SK-MEL-5 (cell line): ENCODE data around the gene LY6G6C. TPM values are rescaled to one million over a fixed set of nuclear protein-coding genes. Genes with fewer than 3 reads are reported as not detected.

Source experiments
- DNase-seq: peaks from one replicate; pipeline ENCODE4 v3.0.0-alpha.2; 2016; ENCODE audit warnings: low read depth, low spot score
- in situ Hi-C: cut with HindIII; loops from 2 replicates; pipeline ENCODE4 v1.10.0; 2016; ENCODE audit warnings: low sequenced_read_pairs, high pct_unique_total_duplicates, low pct_unique_long_range_greater_than_20kb
- total RNA-seq: library from RNA; depleted of rRNA; stranded (reverse); fragments of >200 nt; shearing (Covaris generic); gene quantifications from 2 replicates; pipeline ENCODE4 v1.2.3, GENCODE V29; 2014

LY6G6C gene
- total RNA-seq, 1 experiment from 2014 or later, result not detected

DNA sequence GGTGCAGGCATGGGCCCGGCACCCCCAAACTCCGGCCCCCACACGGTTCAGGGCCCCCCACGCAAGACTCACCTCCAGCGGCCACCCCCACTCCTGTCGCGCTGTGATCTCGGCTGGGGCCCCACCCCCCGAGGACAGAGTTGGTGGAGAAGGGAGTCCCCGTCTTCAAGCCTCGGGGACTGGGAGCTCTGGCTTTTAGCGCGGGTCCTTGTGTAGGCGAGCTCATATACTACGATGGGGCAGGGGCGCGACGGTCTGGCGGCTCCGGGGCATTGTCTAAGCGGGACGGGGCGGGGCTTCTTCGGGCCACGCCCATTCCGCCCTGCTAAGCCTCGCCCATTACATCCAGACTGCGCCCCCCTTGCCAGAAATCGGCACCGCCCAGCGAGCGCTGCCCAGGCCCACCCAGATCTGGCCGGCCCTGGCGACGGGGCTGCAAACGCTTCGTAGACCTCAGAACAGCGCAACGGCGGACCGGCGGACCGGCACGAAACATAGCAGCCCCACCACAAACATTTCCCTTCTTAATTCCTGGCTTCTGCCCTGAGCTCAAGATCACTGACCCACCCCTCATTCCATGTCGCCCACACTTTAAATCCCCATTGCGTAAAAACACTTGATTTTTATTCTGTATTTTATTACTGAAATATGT, 8.6 kb upstream of the LY6G6C start:
- in situ Hi-C loops, result no loop called here

DNA sequence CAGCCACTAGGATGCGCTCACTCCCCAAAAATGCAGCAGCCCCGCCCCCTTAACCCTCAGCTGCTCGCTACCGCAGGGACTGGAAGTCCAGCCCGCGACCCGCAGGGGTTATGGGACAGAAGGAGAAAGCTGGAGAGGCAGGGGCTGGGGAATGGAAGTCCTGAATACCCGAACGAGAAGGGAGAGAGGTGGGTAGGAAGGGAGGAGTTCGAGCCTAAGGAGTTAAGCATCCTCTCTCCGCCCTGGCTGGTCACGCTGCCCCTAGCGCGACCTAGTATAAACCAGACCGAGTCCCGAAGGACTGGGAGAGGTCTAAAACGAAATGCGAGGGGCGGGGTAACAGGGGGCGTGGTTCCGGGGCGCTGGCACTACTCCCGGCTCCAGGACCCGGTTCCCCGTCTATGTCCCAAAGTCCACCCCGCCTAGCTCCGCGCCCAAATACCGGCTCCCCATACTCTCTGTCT, 8.0 kb upstream of the LY6G6C start:
- in situ Hi-C loops, result no loop called here
- peak; percentile 83 for DNase-seq

More for the DNA sequence above, 8.6 kb upstream of the LY6G6C start:
- DNase-seq, result peak; percentile 75

DNA sequence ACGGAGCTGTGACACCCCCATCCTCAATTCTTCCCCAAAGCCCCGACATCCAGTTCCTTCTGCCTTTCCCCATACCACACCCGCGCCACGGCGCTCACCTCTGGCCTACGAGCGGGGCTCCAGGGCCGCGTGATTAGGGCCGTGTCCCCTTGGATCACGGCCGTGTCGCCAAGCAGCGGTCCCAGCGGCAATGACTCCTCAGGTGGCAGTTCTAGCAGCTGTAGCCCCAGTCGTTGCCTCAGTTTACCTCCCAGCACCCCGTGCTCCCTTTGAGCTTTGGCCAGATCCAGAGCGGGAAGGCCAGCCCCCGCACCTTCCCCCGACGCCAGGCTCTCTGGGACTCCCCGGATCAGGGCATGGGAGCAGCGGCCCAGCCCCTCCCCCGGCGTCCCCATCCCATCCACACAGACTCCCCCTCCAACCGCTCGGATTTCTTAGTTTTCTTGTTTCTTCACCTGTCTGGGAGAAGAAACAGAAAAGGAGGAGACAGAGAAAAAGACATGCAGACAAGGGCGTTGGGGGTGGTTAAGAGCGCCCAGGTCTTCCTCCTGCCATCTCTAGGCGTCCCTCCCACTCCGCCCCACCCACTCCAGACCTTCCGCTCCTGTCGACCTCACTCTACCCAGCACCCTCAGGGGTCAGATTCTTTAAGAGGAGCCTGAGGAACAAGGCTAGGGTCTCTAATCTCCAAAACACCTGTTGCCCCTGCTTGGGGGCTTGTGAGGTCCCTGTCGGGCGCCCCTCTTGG, 7.4 kb upstream of the LY6G6C start, which contains the start of gene DDAH2:
DDAH2 (minus strand) TSS at position 533 of the 748 bp plus-strand sequence; CDS start at position 395, 138 bp downstream.
- DNase-seq, result no peak
- in situ Hi-C loops, result no loop called here

DNA sequence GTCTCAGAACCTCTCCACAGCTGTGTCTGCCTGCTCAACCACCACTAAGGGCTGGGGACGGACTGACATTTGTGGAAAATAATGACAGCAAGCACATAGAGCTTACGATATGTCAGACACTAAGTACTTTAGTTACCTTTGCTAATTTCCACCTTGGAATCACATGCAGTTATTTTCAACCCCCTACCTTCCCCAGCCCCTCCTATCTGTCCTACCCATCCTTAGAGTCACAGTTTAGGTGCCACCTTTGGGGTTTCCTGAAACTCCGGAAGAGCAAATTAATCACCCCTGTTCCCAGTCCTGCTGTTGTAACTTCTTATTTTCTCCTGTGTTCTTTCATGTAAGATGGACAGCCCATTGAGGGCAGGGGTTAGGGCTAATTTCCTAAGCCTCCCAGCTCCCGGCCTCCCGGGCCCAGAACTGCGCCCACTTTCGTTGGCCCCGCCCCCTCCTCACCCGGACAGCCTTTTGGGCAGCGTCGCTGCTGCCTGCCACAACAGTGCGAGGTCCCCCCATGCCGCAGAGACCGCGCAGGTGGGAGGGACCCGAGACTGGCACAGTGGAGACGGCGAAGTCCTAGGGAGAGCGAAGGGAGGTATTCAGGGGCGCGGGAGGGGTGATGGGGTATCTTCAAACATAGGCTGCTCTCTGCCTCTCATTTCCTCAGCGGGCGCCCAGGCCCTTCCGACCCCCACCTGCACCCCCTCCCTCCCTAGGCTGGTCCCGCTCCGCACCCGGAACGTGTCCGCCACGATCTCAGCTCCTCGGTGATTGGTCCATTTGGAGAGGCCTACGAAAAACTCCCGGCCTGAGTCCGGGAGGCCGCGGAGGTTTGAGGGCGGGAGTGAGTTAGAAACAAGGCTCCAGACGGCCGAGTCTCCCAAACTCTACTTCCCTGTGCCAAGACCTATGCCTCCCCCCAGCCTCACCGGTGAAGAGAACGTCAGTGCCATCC, 6.4 kb upstream of the LY6G6C start:
- DNase-seq, result no peak
- in situ Hi-C loops, result no loop called here

DNA sequence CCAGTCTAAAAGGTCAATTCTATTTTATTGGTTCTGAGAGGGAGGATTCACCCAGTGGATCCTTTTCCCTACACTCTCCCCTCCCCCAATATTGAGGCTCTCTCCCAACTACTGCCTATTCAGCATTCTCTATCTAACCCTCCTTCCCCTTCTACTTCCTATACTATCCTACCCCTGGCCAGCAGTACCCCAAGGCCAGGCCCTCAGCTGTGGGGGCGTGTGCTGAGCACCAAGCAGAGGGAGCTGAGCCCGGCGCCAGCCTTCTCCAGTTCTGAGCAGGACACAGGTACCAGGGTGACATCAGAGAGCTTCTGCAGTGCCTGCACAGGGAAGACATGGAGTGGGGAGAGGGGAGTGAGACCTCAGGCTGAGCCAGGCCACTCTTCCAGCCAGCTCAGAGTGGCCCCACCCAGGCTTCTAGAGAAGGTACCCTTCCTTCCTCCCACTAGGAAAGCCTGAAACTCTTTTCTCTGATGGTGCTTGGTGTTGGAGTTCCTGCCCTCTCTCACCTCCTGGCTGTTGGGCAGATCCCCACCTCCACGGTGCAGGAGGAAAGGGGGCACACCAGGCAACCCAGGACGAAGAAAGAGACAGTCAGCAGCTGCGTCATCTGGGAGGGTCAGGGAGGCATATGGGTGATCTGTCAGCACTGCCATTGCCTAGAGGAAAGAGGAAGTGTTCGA, 5.6 kb upstream of the LY6G6C start:
- in situ Hi-C loops, result no loop called here
- DNase-seq, result no peak

DNA sequence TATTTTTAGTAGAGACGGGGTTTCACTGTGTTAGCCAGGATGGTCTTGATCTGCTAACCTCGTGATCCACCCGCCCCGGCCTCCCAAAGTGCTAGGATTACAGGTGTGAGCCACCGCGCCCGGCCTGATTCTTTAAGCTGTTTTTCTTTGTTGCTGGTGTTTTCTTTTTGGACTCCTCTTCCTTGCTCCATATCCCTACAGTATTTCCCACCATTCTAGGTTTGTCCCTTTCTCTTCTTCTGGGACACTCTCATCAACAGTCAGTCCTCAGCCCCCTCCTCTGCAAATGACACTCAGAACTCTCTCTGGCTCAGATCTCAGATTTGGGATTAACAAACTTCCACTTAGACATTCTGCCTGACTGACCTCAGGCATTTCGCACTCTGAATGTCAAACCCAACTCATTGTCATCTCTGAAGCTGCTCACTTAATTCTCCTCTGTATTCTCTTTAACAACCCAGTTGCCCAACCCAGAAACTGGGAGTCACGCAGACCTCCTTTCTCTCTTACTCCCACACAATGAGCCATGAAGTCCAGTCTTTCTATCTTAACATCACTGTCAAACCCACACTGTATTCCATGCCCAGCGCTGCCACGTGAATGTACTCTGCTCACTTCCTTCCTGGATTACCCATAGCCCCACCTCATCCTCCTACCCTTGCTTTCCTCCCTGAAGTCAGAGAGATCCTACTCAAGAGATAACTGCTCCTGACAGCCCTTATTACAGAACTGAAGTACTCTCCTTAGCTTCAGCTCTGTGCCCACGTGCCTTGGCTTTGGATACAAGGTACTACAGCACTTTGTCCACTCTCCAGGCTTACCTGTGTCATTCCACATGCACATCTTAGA, 4.2 kb upstream of the LY6G6C start:
- DNase-seq, result peak; percentile 48
- in situ Hi-C loops, result no loop called here

DNA sequence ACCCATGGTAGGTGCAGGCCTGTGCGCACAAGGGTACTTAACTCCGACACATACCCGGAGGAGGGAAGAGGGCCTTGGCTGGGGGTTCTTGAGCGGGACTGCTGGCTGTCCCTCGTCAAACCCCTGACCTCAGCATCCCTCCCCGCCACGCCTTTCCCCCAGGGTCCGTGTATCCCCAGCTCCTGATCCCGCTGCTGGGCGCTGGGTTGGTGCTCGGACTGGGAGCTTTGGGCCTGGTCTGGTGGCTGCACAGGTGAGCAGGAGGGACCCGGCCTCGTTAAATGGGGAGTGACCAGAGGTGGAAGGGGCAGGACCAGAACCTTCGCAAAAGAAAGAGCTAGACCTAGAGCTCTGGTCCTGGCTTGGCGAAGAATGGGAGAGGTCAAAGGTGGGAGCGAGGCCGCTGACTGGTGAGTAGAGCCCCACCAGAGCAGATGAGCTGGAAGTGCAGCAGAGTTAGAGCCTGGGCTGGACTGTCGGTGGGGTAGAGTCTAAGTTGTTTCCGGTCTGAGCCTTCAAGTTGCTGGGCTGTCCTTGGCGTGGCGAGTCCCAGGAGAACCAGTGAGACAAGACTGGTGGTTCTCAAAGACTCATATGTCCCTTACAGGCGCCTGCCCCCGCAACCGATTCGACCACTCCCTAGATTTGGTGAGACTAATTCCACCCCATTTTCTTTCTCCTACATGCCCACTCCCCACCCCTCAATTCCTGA, 2.6 kb upstream of the LY6G6C start:
- in situ Hi-C loops, result no loop called here
- no peak for DNase-seq

DNA sequence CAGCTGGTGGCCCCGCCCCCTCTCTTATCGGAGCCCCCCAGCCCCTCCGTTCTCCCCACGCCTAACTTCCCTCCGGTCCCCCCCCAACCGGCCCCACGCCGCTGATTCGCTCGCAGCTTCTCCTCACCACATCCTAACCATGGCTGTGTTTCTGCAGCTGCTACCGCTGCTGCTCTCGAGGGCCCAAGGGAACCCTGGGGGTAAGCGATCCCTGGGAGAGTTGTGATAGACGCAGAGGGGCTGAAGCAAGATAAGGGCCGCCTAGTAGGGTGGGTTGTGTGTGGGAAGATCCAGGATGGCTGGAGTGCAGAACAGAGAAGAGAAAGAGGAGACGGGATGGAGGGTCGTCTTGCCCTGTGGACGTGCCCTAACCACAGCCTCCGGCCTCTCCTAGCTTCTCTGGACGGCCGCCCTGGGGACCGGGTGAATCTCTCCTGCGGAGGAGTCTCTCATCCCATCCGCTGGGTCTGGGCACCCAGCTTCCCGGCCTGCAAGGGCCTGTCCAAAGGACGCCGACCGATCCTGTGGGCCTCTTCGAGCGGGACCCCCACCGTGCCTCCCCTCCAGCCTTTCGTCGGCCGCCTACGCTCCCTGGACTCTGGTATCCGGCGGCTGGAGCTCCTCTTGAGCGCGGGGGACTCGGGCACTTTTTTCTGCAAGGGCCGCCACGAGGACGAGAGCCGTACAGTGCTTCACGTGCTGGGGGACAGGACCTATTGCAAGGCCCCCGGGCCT, 1.9 kb upstream of the LY6G6C start, which contains the start of gene MPIG6B:
MPIG6B (plus strand) TSS at position 129 of the 735 bp plus-strand sequence; CDS start at position 140, 11 bp downstream.
- no peak for DNase-seq
- in situ Hi-C loops, result no loop called here

DNA sequence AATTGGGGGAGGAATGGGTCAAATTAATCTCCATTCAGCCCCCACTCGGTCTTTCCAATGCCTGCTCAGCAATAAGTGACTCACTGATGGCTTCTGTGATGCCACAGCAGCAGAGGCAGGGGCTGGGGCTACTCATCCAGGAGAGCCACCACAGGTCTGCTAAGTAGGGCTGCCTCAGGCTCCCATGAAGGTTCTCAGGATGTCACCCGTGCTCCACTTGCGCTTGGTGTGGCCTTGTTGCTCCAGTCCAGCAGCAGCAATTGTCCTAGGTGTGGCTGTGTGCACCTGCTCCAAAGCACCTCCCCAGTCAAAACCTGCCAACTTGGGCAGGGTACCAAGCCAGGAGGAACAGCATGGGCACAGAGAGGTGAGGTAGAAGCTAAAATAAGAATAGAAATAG, 627 bp upstream of the LY6G6C start:
- no peak for DNase-seq
- in situ Hi-C loops, result no loop called here

DNA sequence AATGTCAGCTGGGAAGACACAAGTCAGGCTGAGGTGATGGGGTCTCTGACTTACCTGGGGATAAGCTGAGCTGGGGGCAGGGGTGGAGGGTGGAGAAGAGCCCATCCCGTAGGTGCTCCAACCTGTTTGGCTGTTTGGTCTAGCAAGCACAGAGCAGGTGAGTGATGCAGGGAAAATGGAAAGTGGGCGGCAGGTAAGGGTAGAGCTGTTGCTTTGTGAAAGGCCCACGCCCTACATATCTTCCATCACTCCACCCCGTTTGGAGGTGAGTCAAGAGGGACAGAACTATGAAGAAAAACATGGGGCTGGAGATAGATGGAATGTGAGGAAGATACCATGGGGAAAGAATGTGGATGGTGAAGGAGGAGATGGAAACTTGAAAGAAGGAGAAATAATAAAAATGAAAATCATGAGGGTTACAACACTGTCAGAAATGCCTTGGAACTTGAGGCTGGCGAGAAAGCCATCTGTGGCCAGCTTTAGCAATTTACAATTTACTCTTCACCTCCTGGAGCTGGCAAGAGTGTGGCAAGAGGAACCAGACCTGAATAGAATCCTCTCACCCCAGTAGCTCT, 1.3 kb downstream of the LY6G6C start:
- in situ Hi-C loops, result no loop called here
- no peak for DNase-seq

DNA sequence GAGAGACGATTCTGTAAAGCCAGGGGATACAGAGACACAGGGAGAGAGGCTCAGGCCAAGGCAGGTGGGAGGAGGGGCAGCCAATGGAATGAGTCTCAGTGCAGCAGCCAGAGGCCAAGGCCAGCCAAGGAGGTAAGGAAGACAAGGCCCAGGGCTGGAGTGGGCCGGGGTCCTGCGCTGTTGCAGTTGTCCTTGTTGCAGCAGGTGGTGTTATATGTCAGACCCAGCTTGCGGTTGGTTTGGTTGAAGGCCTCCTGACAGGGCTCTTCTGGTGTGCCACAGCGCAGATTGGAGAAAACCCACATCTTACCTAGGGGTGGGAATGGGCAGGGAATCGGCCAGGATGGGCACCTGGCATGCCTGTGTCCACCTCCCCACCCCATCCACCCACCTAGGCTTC, 2.5 kb downstream of the LY6G6C start:
- in situ Hi-C loops, result no loop called here
- DNase-seq, result no peak

DNA sequence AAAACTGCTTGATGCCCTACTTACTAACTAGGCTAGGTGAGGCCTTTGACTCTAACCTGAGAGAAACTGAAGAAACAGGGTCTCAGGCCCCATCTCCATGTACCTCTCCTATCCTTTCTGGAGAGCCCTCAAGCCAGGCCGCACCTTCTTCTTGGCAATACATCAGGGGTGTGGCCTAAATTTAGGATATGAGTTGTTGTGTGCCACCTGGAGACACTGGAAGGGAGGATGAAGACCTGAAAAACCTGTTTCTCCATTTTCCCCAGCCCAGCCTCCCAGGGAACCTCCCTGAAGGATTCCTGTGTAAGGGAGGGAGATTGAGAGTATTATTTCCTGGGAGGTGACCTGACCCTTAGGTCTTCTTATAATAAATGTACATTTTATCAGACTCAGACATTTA, 3.3 kb downstream of the LY6G6C start:
- in situ Hi-C loops, result no loop called here
- no peak for DNase-seq

DNA sequence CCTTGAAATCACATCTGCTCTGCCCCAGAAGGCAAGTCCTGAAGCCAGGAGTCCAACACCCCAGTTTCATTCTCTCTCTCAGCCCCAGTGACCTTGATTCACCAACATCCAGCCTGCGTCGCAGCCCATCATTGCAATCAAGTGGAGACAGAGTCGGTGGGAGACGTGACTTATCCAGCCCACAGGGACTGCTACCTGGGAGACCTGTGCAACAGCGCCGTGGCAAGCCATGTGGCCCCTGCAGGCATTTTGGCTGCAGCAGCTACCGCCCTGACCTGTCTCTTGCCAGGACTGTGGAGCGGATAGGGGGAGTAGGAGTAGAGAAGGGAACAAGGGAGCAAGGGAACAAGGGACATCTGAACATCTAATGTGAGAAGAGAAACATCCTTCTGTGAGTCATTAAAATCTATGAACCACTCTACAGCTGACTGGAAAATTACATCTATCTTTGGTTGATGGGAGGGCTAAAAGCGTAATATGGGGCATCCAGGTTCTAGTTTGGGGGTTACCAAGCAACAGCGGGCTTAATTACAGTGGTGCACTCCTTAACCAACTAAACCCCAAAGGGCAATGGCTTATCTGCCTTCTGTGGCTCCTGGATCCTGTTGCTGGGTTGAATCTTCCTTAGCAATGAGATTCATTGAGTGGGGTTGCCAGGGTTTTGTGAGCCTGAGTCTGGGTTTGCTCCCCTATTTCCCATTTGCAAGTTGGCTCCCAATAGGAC, 3.9 kb downstream of the LY6G6C start:
- in situ Hi-C loops, result no loop called here
- DNase-seq, result no peak
